HCT116 (cell line): ENCODE data around the gene GRK5. TPM values are rescaled to one million over a fixed set of nuclear protein-coding genes. Genes with fewer than 3 reads are reported as not detected.

Source experiments
- ATAC-seq: fragments of 200-7000 bp; cut with Tn5 transposase; 2 replicates; pipeline ENCODE4 v1.9.1; 2020; ENCODE audit warnings: mild to moderate bottlenecking, moderate library complexity
- BruUV-seq: library from RNA; stranded (reverse); fragments of 400-500 nt; replicated peaks from 2 replicates; lab custom pipeline; 2021; lab: Mats Ljungman, UMichigan
- CTCF ChIA-PET: fragments of 300-600 bp; sonication (Branson Sonifier 250); formaldehyde crosslinking; loops from one replicate; lab custom pipeline; 2021; ENCODE audit warnings: antibody characterized with exemption; lab: Charles Lee
- POLR2A ChIA-PET: fragments of 300-600, 350-600 bp; sonication (Branson Sonifier 250); formaldehyde crosslinking; loops from one replicate; lab custom pipeline; 2021; ENCODE audit warnings: antibody characterized with exemption; lab: Charles Lee
- RAD21 ChIA-PET, 2 experiments: fragments of 300-600 bp; sonication (Branson Sonifier 250); formaldehyde crosslinking; loops; one replicate each; lab custom pipeline; 2023; ENCODE audit warnings: low total read pairs in 2 of 2; ENCODE audit not compliant: uncharacterized antibody in 2 of 2, unreplicated experiment in 2 of 2, low non-redundant PET in 1 of 2; lab: Charles Lee
- DNase-seq: peaks from one replicate; pipeline ENCODE4 v3.0.0-alpha.2; 2010; ENCODE audit warnings: low read depth, low spot score
- H2AFZ ChIP-seq: fragments of 200-600 bp; shearing (Covaris generic), sonication (generic); 2 replicates; pipeline ENCODE4 v1.6.1; 2017; ENCODE audit warnings: low read depth, mixed run types, mixed read lengths, antibody characterized with exemption, low read length; ENCODE audit not compliant: poor library complexity, severe bottlenecking
- H3K27ac ChIP-seq: 2 replicates; pipeline ENCODE4 v1.5.1; 2012; ENCODE audit warnings: low read depth, low read length
- H3K27me3 ChIP-seq: fragments of 200-600 bp; sonication (generic); 2 replicates; pipeline ENCODE4 v1.6.1; 2016; ENCODE audit warnings: mixed run types, low read length, mixed read lengths; ENCODE audit not compliant: insufficient read depth
- H3K36me3 ChIP-seq, 2 experiments: fragments of 200-500 bp in 1 of 2; fragments of 200-600 bp in 1 of 2; sonication (Bioruptor generic) in 1 of 2; sonication (generic) in 1 of 2; 2 replicates each; pipeline versions ENCODE4 v1.5.1 to v1.6.1; 2014 to 2016; ENCODE audit warnings: low read length in 2 of 2, inconsistent platforms in 1 of 2, mixed read lengths in 1 of 2, mixed run types in 1 of 2; ENCODE audit not compliant: insufficient read depth in 2 of 2, control insufficient read depth in 1 of 2
- H3K4me1 ChIP-seq, 2 experiments: fragments of 200-600 bp in 1 of 2; sonication (generic) in 1 of 2; 2 replicates each; pipeline versions ENCODE4 v1.5.1 to v1.6.1; 2012 to 2017; ENCODE audit warnings: low read length in 2 of 2, inconsistent platforms in 1 of 2, mild to moderate bottlenecking in 1 of 2, mixed read lengths in 1 of 2, mixed run types in 1 of 2, moderate library complexity in 1 of 2; ENCODE audit not compliant: insufficient read depth in 2 of 2, control insufficient read depth in 1 of 2
- H3K4me2 ChIP-seq: fragments of 200-600 bp; sonication (generic); 2 replicates; pipeline ENCODE4 v1.6.1; 2017; ENCODE audit warnings: mixed run types, low read length, mixed read lengths
- H3K4me3 ChIP-seq, 2 experiments: fragments of 200-600 bp in 1 of 2; sonication (generic) in 1 of 2; replicated peaks in 1 of 2; 2 replicates each; pipeline ENCODE4 v1.5.1; 2011 to 2016; ENCODE audit warnings: low read length in 2 of 2, control low read depth in 1 of 2, low read depth in 1 of 2, mild to moderate bottlenecking in 1 of 2, mixed read lengths in 1 of 2, mixed run types in 1 of 2
- H3K79me2 ChIP-seq: fragments of 200-600 bp; sonication (generic); 2 replicates; pipeline ENCODE4 v1.6.1; 2017; ENCODE audit warnings: mild to moderate bottlenecking, mixed run types, low read length, moderate library complexity, mixed read lengths; ENCODE audit not compliant: insufficient read depth
- H3K9ac ChIP-seq: fragments of 200-600 bp; sonication (generic); 2 replicates; pipeline ENCODE4 v1.6.1; 2016; ENCODE audit warnings: low read length, mixed read lengths
- H3K9me2 ChIP-seq: fragments of 200-600 bp; sonication (generic), shearing (Covaris generic); 2 replicates; pipeline ENCODE4 v1.6.1; 2017; ENCODE audit warnings: mixed run types, mild to moderate bottlenecking, moderate library complexity; ENCODE audit not compliant: insufficient read depth
- H3K9me3 ChIP-seq, 2 experiments: fragments of 200-500 bp in 1 of 2; fragments of 200-600 bp in 1 of 2; sonication (Bioruptor generic) in 1 of 2; sonication (generic) in 1 of 2; 2 replicates each; pipeline ENCODE4 v1.6.1; 2014 to 2017; ENCODE audit warnings: low read length in 2 of 2, mixed read lengths in 2 of 2, inconsistent platforms in 1 of 2, low read depth in 1 of 2, mild to moderate bottlenecking in 1 of 2, mixed run types in 1 of 2, moderate library complexity in 1 of 2; ENCODE audit not compliant: control insufficient read depth in 1 of 2, insufficient read depth in 1 of 2
- H4K20me1 ChIP-seq: fragments of 200-600 bp; sonication (generic), shearing (Covaris generic); 2 replicates; pipeline ENCODE4 v1.6.1; 2017; ENCODE audit warnings: mixed run types, mild to moderate bottlenecking, moderate library complexity; ENCODE audit not compliant: insufficient read depth
- ATF3 ChIP-seq: IDR thresholded peaks from 2 replicates; pipeline ENCODE4 v1.6.1; 2012
- CEBPB ChIP-seq: IDR thresholded peaks from 2 replicates; pipeline ENCODE4 v1.6.1; 2012; ENCODE audit warnings: low read depth
- CTCF ChIP-seq, 3 experiments: fragments of 200-600 bp in 1 of 3; sonication (generic) in 1 of 3; IDR thresholded peaks in 2 of 3; conservative IDR thresholded peaks in 1 of 3; 2 replicates each; pipeline ENCODE4 v1.5.1; 2012 to 2017; ENCODE audit warnings: low read depth in 2 of 3, low read length in 2 of 3, antibody characterized with exemption in 1 of 3, borderline replicate concordance in 1 of 3, control low read depth in 1 of 3, mild to moderate bottlenecking in 1 of 3, mixed read lengths in 1 of 3, mixed run types in 1 of 3, moderate library complexity in 1 of 3; ENCODE audit not compliant: insufficient read depth in 1 of 3
- ELF1 ChIP-seq: IDR thresholded peaks from 2 replicates; pipeline ENCODE4 v1.6.1; 2012; ENCODE audit warnings: low read depth, borderline replicate concordance
- EZH2 ChIP-seq: fragments of 200-600 bp; sonication (generic); IDR thresholded peaks from 2 replicates; pipeline ENCODE4 v1.6.1; 2017; ENCODE audit warnings: antibody characterized with exemption, mixed run types
- FOSL1 ChIP-seq: IDR thresholded peaks from 2 replicates; pipeline ENCODE4 v1.6.1; 2012; ENCODE audit warnings: low read depth
- JUND ChIP-seq: IDR thresholded peaks from 2 replicates; pipeline ENCODE4 v1.6.1; 2012
- MAX ChIP-seq: IDR thresholded peaks from 2 replicates; pipeline ENCODE4 v1.6.1; 2012
- POLR2A ChIP-seq: IDR thresholded peaks from 2 replicates; pipeline ENCODE4 v1.7.0; 2011; ENCODE audit warnings: borderline replicate concordance; ENCODE audit not compliant: insufficient read depth, insufficient read length; ENCODE audit errors: extremely low read depth
- POLR2AphosphoS5 ChIP-seq: IDR thresholded peaks from 2 replicates; pipeline ENCODE4 v1.6.1; 2011; ENCODE audit warnings: mild to moderate bottlenecking, low read depth, low read length, moderate library complexity
- RAD21 ChIP-seq: IDR thresholded peaks from 2 replicates; pipeline ENCODE4 v1.6.1; 2012; ENCODE audit warnings: low read depth, mild to moderate bottlenecking
- REST ChIP-seq: IDR thresholded peaks from 2 replicates; pipeline ENCODE4 v1.6.1; 2012; ENCODE audit warnings: low read depth
- SIN3A ChIP-seq: IDR thresholded peaks from 2 replicates; pipeline ENCODE4 v1.6.1; 2012; ENCODE audit warnings: low read depth
- SP1 ChIP-seq: IDR thresholded peaks from 2 replicates; pipeline ENCODE4 v1.6.1; 2012; ENCODE audit warnings: low read depth
- TCF7L2 ChIP-seq: IDR thresholded peaks from 2 replicates; pipeline ENCODE4 v1.7.0; 2011; ENCODE audit warnings: borderline replicate concordance, inconsistent platforms; ENCODE audit not compliant: insufficient read depth, insufficient read length; ENCODE audit errors: extremely low read depth
- YY1 ChIP-seq: IDR thresholded peaks from 2 replicates; pipeline ENCODE4 v1.6.1; 2011; ENCODE audit warnings: low read length, low read depth, moderate library complexity, mild to moderate bottlenecking; ENCODE audit not compliant: insufficient replicate concordance; ENCODE audit errors: extremely low read depth
- ZBTB33 ChIP-seq: IDR thresholded peaks from 2 replicates; pipeline ENCODE4 v1.6.1; 2011; ENCODE audit warnings: mild to moderate bottlenecking, low read length, moderate library complexity; ENCODE audit not compliant: insufficient replicate concordance; ENCODE audit errors: extremely low read depth
- ZFX ChIP-seq: fragments of 450-650 bp; IDR thresholded peaks from 2 replicates; pipeline ENCODE4 v1.6.1; 2017
- ZNF274 ChIP-seq: fragments of 200-500 bp; sonication (Bioruptor generic); IDR thresholded peaks from 2 replicates; pipeline ENCODE4 v1.6.1; 2014; ENCODE audit warnings: mild to moderate bottlenecking, low read depth, low read length, inconsistent platforms
- intact Hi-C: fragments of 100-400 bp; cut with micrococcal nuclease; formaldehyde crosslinking; loops from 2 replicates; pipeline ENCODE4 v1.10.0; 2022
- total RNA-seq: library from RNA; stranded (reverse); gene quantifications from one replicate; pipeline ENCODE4 v1.2.1, GENCODE V29; 2021; ENCODE audit not compliant: unreplicated experiment

The GRK5 gene
- total RNA-seq, 1 experiment from 2014 or later: 7.3 TPM

- H3K27ac ChIP-seq: no peak overlapping the region
- H3K4me1 ChIP-seq: no peaks in the 10 kb centered on the region
- no peak overlapping the region for H3K9ac ChIP-seq
- H3K27me3 ChIP-seq: no peaks in the 10 kb centered on the region
- no peak for DNase-seq
- ChIA-PET CTCF (interaction anchor here (1.2 kb wide), 1 partner anchor 210 kb away, joined by 3 read pairs; no protein-coding TSS in a partner anchor), POLR2A (no interaction called here), RAD21 (no interaction called here)
- no peak overlapping the region for H2AFZ ChIP-seq
- H3K79me2 ChIP-seq: no peaks in the 10 kb centered on the region
- H3K36me3 ChIP-seq: no peaks in the 10 kb centered on the region
- ATAC-seq: no peak
- BruUV-seq: no TSS peak
- no peak overlapping the region for H3K4me3 ChIP-seq
- no peak for TF ChIP-seq MAX
- TF ChIP-seq JUND: no peak
- TF ChIP-seq POLR2AphosphoS5: no peak
- no peak for TF ChIP-seq ATF3
- no peak for TF ChIP-seq SP1
- no peak for TF ChIP-seq POLR2A
- no peak for TF ChIP-seq ZNF274
- TF ChIP-seq EZH2: no peak
- TF ChIP-seq REST: no peak
- TF ChIP-seq RAD21: no peak
- TF ChIP-seq TCF7L2: no peak
- no peak for TF ChIP-seq ZFX
- no peak for TF ChIP-seq SIN3A
- no peak for TF ChIP-seq CTCF (IDR thresholded peaks at IDR 0.05 in 2 of 3, conservative IDR thresholded peaks at IDR 0.05 in 1 of 3; ENCODE audit: borderline replicate concordance in 1 of 3, insufficient read depth in 1 of 3, low read depth in 2 of 3, low read length in 2 of 3)
- no peak for TF ChIP-seq FOSL1
- TF ChIP-seq ZBTB33: no peak
- no peak for TF ChIP-seq YY1
- TF ChIP-seq ELF1: no peak
- TF ChIP-seq CEBPB: no peak
- intact Hi-C loops: no loop called here
- no peaks in the 10 kb centered on the region for H3K9me2 ChIP-seq
- H4K20me1 ChIP-seq: no peaks in the 10 kb centered on the region
- H3K4me2 ChIP-seq: no peak overlapping the region
- no peaks in the 10 kb centered on the region for H3K9me3 ChIP-seq
These were observed 201.6 kb downstream of the GRK5 start for GRCh38 chr10:119408969-119409371.
